Activated naive CD4-positive, alpha-beta T cell treated with anti-CD3 and anti-CD28 coated beads for 36 hours (primary cell): ENCODE data around the gene STRN3. TPM values are rescaled to one million over a fixed set of nuclear protein-coding genes. Genes with fewer than 3 reads are reported as not detected.

Experiments
- CTCF ChIA-PET: fragments of 350-600 bp; sonication (Branson Sonifier 250); formaldehyde crosslinking; loops from one replicate; lab custom pipeline; 2021; ENCODE audit warnings: antibody characterized with exemption; lab: Charles Lee
- DNase-seq: peaks from one replicate; pipeline ENCODE4 v3.0.0-alpha.2; 2020
- H3K27ac Mint-ChIP-seq: one replicate; pipeline ENCODE4 v1.8.0; 2021; ENCODE audit warnings: mild to moderate bottlenecking, mixed read lengths
- H3K27me3 Mint-ChIP-seq: one replicate; pipeline ENCODE4 v1.8.0; 2021; ENCODE audit warnings: low read depth, mixed read lengths
- H3K36me3 Mint-ChIP-seq: one replicate; pipeline ENCODE4 v1.8.0; 2021; ENCODE audit warnings: low read depth, mixed read lengths
- H3K4me1 Mint-ChIP-seq: one replicate; pipeline ENCODE4 v1.8.0; 2021; ENCODE audit warnings: low read depth, mixed read lengths
- H3K4me3 Mint-ChIP-seq: one replicate; pipeline ENCODE4 v1.8.0; 2021; ENCODE audit warnings: mild to moderate bottlenecking, moderate library complexity, mixed read lengths
- H3K9me3 Mint-ChIP-seq: one replicate; pipeline ENCODE4 v1.8.0; 2021; ENCODE audit warnings: mixed read lengths
- intact Hi-C: fragments of 100-400 bp; cut with micrococcal nuclease; formaldehyde crosslinking; loops from one replicate; pipeline ENCODE4 v1.15.1; 2023
- total RNA-seq, 2 experiments: library from RNA; stranded (reverse); gene quantifications; one replicate each; pipeline ENCODE4 v1.2.3, GENCODE V29; 2021

STRN3 gene
- total RNA-seq, 2 experiments from 2014 or later = 12.6 to 13.8 TPM

- no peaks in the 10 kb centered on the region for H3K9me3 Mint-ChIP-seq
- no peak overlapping the region for H3K4me3 Mint-ChIP-seq
- H3K27ac Mint-ChIP-seq = no peak overlapping the region
- no peaks in the 10 kb centered on the region for H3K27me3 Mint-ChIP-seq
- intact Hi-C loops = no loop called here
- DNase-seq = no peak
- CTCF ChIA-PET = no interaction called here
- peaks cover 2% of the 10 kb centered on the region for H3K4me1 Mint-ChIP-seq
- H3K36me3 Mint-ChIP-seq = peaks cover 13% of the 10 kb centered on the region
Observed at GRCh38 chr14:30894923-30895515, 131.2 kb downstream of the STRN3 start.

GRCh38 chr14:30893819-30894218 is 132.4 kb downstream of the STRN3 start:
- CTCF ChIA-PET = no interaction called here
- H3K27ac Mint-ChIP-seq = no peak overlapping the region
- H3K4me3 Mint-ChIP-seq = no peak overlapping the region
- no peak for DNase-seq
- H3K36me3 Mint-ChIP-seq = peaks cover 10% of the 10 kb centered on the region
- intact Hi-C loops = no loop called here
- no peaks in the 10 kb centered on the region for H3K27me3 Mint-ChIP-seq
- H3K9me3 Mint-ChIP-seq = no peaks in the 10 kb centered on the region
- no peaks in the 10 kb centered on the region for H3K4me1 Mint-ChIP-seq

- no peaks in the 10 kb centered on the region for H3K36me3 Mint-ChIP-seq
- no peaks in the 10 kb centered on the region for H3K27me3 Mint-ChIP-seq
- H3K4me3 Mint-ChIP-seq = no peak overlapping the region
- intact Hi-C loops = no loop called here
- peaks cover 1% of the 10 kb centered on the region for H3K4me1 Mint-ChIP-seq
- CTCF ChIA-PET = interaction anchor here (0.7 kb wide), 1 partner anchor 275 kb away, joined by 3 read pairs; no protein-coding TSS in a partner anchor
- H3K27ac Mint-ChIP-seq = no peak overlapping the region
- DNase-seq = no peak
- H3K9me3 Mint-ChIP-seq = no peaks in the 10 kb centered on the region
Observed at GRCh38 chr14:30889244-30889594, 137.0 kb downstream of the STRN3 start.

- no peaks in the 10 kb centered on the region for H3K36me3 Mint-ChIP-seq
- peaks cover 1% of the 10 kb centered on the region for H3K4me1 Mint-ChIP-seq
- no peaks in the 10 kb centered on the region for H3K27me3 Mint-ChIP-seq
- DNase-seq = no peak
- intact Hi-C loops = no loop called here
- H3K9me3 Mint-ChIP-seq = no peaks in the 10 kb centered on the region
- H3K4me3 Mint-ChIP-seq = no peak overlapping the region
- CTCF ChIA-PET = interaction anchor here (0.7 kb wide), 1 partner anchor 276 kb away, joined by 3 read pairs; no protein-coding TSS in a partner anchor
- no peak overlapping the region for H3K27ac Mint-ChIP-seq
Observed at GRCh38 chr14:30888480-30889243, 137.5 kb downstream of the STRN3 start.

GRCh38 chr14:30885840-30886740 is 140.1 kb downstream of the STRN3 start:
- H3K4me1 Mint-ChIP-seq = peaks cover 3% of the 10 kb centered on the region
- DNase-seq = no peak
- no peak overlapping the region for H3K4me3 Mint-ChIP-seq
- H3K27me3 Mint-ChIP-seq = no peaks in the 10 kb centered on the region
- CTCF ChIA-PET = interaction anchor here (1.2 kb wide), 1 partner anchor 17 kb away, joined by 3 read pairs; no protein-coding TSS in a partner anchor
- no peaks in the 10 kb centered on the region for H3K9me3 Mint-ChIP-seq
- no peak overlapping the region for H3K27ac Mint-ChIP-seq
- H3K36me3 Mint-ChIP-seq = no peaks in the 10 kb centered on the region
- intact Hi-C loops = no loop called here

GRCh38 chr14:30884901-30885300 is 141.3 kb downstream of the STRN3 start:
- intact Hi-C loops = no loop called here
- Mint-ChIP-seq H3K27me3 (no peaks in the 10 kb centered on the region), H3K4me1 (peaks cover 3% of the 10 kb centered on the region), H3K4me3 (no peak overlapping the region), H3K27ac (no peak overlapping the region), H3K36me3 (no peaks in the 10 kb centered on the region), H3K9me3 (no peaks in the 10 kb centered on the region)
- DNase-seq = no peak
- CTCF ChIA-PET = no interaction called here

- Mint-ChIP-seq H3K4me3 (no peak overlapping the region), H3K36me3 (no peaks in the 10 kb centered on the region), H3K27me3 (no peaks in the 10 kb centered on the region), H3K9me3 (no peaks in the 10 kb centered on the region), H3K27ac (no peak overlapping the region), H3K4me1 (peaks cover 3% of the 10 kb centered on the region)
- intact Hi-C loops = no loop called here
- CTCF ChIA-PET = interaction anchor here (0.6 kb wide), 1 partner anchor 21 kb away, joined by 5 read pairs; no protein-coding TSS in a partner anchor
- DNase-seq = no peak
Observed at GRCh38 chr14:30883508-30884294, 142.5 kb downstream of the STRN3 start.

GRCh38 chr14:30882431-30882830 is 143.7 kb downstream of the STRN3 start:
- no peak overlapping the region for H3K27ac Mint-ChIP-seq
- CTCF ChIA-PET = no interaction called here
- peaks cover 2% of the 10 kb centered on the region for H3K27me3 Mint-ChIP-seq
- no peaks in the 10 kb centered on the region for H3K9me3 Mint-ChIP-seq
- H3K4me1 Mint-ChIP-seq = peaks cover 2% of the 10 kb centered on the region
- H3K36me3 Mint-ChIP-seq = no peaks in the 10 kb centered on the region
- no peak overlapping the region for H3K4me3 Mint-ChIP-seq
- intact Hi-C loops = no loop called here
- DNase-seq = no peak

- peaks cover 9% of the 10 kb centered on the region for H3K4me1 Mint-ChIP-seq
- intact Hi-C loops = loop anchor here (10.0 kb wide), 1 partner anchor 478 kb away; no protein-coding TSS in a partner anchor
- no peaks in the 10 kb centered on the region for H3K9me3 Mint-ChIP-seq
- no peak overlapping the region for H3K4me3 Mint-ChIP-seq
- no peak overlapping the region for H3K27ac Mint-ChIP-seq
- no peak for DNase-seq
- no peaks in the 10 kb centered on the region for H3K36me3 Mint-ChIP-seq
- peaks cover 41% of the 10 kb centered on the region for H3K27me3 Mint-ChIP-seq
- CTCF ChIA-PET = interaction anchor here (1.1 kb wide), 1 partner anchor 220 kb away, joined by 3 read pairs; no protein-coding TSS in a partner anchor
Observed at GRCh38 chr14:30876692-30877091, 149.5 kb downstream of the STRN3 start.

GRCh38 chr14:30875788-30876053 is 150.5 kb downstream of the STRN3 start:
- Mint-ChIP-seq H3K4me1 (peaks cover 9% of the 10 kb centered on the region), H3K4me3 (peak overlapping the region; percentile 78), H3K27ac (no peak overlapping the region), H3K36me3 (no peaks in the 10 kb centered on the region), H3K9me3 (no peaks in the 10 kb centered on the region), H3K27me3 (peaks cover 45% of the 10 kb centered on the region)
- intact Hi-C loops = loop anchor here (1.0 to 10.0 kb wide), 3 partner anchors 21 to 479 kb away; no protein-coding TSS in a partner anchor
- CTCF ChIA-PET = interaction anchor here (0.7 to 1.4 kb wide), 3 partner anchors 41 to 474 kb away, joined by 3 read pairs; no protein-coding TSS in a partner anchor
- no peak for DNase-seq

GRCh38 chr14:30874999-30875787 is 151.0 kb downstream of the STRN3 start:
- H3K4me1 Mint-ChIP-seq = peaks cover 9% of the 10 kb centered on the region
- intact Hi-C loops = loop anchor here (1.0 to 10.0 kb wide), 3 partner anchors 20 to 480 kb away; no protein-coding TSS in a partner anchor
- H3K27ac Mint-ChIP-seq = no peak overlapping the region
- peak; percentile 23 for DNase-seq
- no peaks in the 10 kb centered on the region for H3K36me3 Mint-ChIP-seq
- peaks cover 45% of the 10 kb centered on the region for H3K27me3 Mint-ChIP-seq
- CTCF ChIA-PET = interaction anchor here (1.1 to 1.4 kb wide), 2 partner anchors 219 to 475 kb away, joined by 3 read pairs; no protein-coding TSS in a partner anchor
- no peaks in the 10 kb centered on the region for H3K9me3 Mint-ChIP-seq
- peak overlapping the region; percentile 78 for H3K4me3 Mint-ChIP-seq
